ENCODE data around the gene TRIM7. TPM values are rescaled to one million over a fixed set of nuclear protein-coding genes. Genes with fewer than 3 reads are reported as not detected.
A peak's percentile ranks its signal among the peaks of the same experiment; 100 is the strongest.

TRIM7 gene
- total RNA-seq, 1 experiment from 2014 or later, result 28.1 TPM

GRCh38 chr5:181219262-181220177 is 14.5 kb upstream of the TRIM7 start:
- CTCF ChIA-PET, result no interaction called here
- peaks cover 16% of the 10 kb centered on the region for H3K4me1 ChIP-seq (ENCODE audit: insufficient read depth, low read length)
- H4K20me1 ChIP-seq (ENCODE audit: low read length), result no peaks in the 10 kb centered on the region
- intact Hi-C loops (cut with micrococcal nuclease), result no loop called here
- no TSS peak for BruUV-seq (replicated peaks)
- POLR2A ChIA-PET (ENCODE audit: unreplicated experiment), result no interaction called here
- H3K9me3 ChIP-seq (ENCODE audit: low read length), result no peaks in the 10 kb centered on the region
- peaks cover 10% of the 10 kb centered on the region for H3K79me2 ChIP-seq (ENCODE audit: low read length)
- H3K36me3 ChIP-seq (ENCODE audit: low read depth, low read length), result no peaks in the 10 kb centered on the region
- no peaks in the 10 kb centered on the region for H3K27me3 ChIP-seq (ENCODE audit: low read length)
- no peak overlapping the region for H3K27ac ChIP-seq (ENCODE audit: low read length)
- H2AFZ ChIP-seq (ENCODE audit: low read length), result no peak overlapping the region
- no peak overlapping the region for H3K4me2 ChIP-seq (ENCODE audit: low read length)
- DNase-seq (no peak), ATAC-seq (no peak)
- H3K4me3 ChIP-seq (ENCODE audit: low read length), result no peak overlapping the region
- no peak overlapping the region for H3K9ac ChIP-seq (ENCODE audit: low read length)
- TF ChIP-seq EZH2phosphoT487 (IDR thresholded peaks at IDR 0.05; ENCODE audit: borderline replicate concordance, low read length) (no peak), EZH2 (IDR thresholded peaks at IDR 0.05; ENCODE audit: low read length, unreplicated experiment) (no peak)
- TF ChIP-seq, protein P1, sequence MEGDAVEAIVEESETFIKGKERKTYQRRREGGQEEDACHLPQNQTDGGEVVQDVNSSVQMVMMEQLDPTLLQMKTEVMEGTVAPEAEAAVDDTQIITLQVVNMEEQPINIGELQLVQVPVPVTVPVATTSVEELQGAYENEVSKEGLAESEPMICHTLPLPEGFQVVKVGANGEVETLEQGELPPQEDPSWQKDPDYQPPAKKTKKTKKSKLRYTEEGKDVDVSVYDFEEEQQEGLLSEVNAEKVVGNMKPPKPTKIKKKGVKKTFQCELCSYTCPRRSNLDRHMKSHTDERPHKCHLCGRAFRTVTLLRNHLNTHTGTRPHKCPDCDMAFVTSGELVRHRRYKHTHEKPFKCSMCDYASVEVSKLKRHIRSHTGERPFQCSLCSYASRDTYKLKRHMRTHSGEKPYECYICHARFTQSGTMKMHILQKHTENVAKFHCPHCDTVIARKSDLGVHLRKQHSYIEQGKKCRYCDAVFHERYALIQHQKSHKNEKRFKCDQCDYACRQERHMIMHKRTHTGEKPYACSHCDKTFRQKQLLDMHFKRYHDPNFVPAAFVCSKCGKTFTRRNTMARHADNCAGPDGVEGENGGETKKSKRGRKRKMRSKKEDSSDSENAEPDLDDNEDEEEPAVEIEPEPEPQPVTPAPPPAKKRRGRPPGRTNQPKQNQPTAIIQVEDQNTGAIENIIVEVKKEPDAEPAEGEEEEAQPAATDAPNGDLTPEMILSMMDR (conservative IDR thresholded peaks at IDR 0.05; ENCODE audit: low read depth, low read length), result no peak
- peaks cover 17% of the 10 kb centered on the region for H3F3A ChIP-seq (ENCODE audit: low read length, unreplicated experiment)
- H3K9me2 ChIP-seq (replicated peaks; ENCODE audit: low read length), result no peaks in the 10 kb centered on the region

DNA sequence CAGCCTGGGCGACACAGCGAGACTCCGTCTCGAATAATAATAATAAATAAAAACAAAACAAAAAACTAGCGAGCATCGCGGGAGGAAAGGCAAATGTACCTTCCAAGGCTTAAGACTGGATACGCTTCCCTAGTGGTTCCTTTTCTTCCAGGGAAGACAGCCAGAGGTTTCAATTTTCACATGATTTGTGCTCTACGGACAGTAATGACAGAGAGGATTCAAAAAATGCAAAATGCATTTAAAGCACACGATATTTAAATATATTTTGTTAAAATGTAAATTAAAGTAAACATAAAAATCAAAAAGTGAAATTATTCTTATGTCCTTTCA is 13.8 kb upstream of the TRIM7 start:
- Histone ChIP-seq H3K4me2 (ENCODE audit: low read length) (peak overlapping the region; percentile 78; the same call in 1 of the 2 replicates), H3K36me3 (ENCODE audit: low read depth, low read length) (no peaks in the 10 kb centered on the region), H3K9ac (ENCODE audit: low read length) (no peak overlapping the region), H3K9me2 (replicated peaks; ENCODE audit: low read length) (no peaks in the 10 kb centered on the region), H4K20me1 (ENCODE audit: low read length) (no peaks in the 10 kb centered on the region), H3K9me3 (ENCODE audit: low read length) (no peaks in the 10 kb centered on the region), H3K27me3 (ENCODE audit: low read length) (no peaks in the 10 kb centered on the region), H3K4me3 (ENCODE audit: low read length) (peak overlapping the region; percentile 66; the same call in 1 of the 2 replicates), H3K4me1 (ENCODE audit: insufficient read depth, low read length) (peaks cover 9% of the 10 kb centered on the region), H3F3A (ENCODE audit: low read length, unreplicated experiment) (peaks cover 17% of the 10 kb centered on the region), H2AFZ (ENCODE audit: low read length) (peak overlapping the region; percentile 77), H3K27ac (ENCODE audit: low read length) (no peak overlapping the region), H3K79me2 (ENCODE audit: low read length) (peaks cover 2% of the 10 kb centered on the region; the same call in 1 of the 2 replicates)
- no peak for DNase-seq
- ChIA-PET CTCF (no interaction called here), POLR2A (ENCODE audit: unreplicated experiment) (no interaction called here)
- no peak for ATAC-seq
- intact Hi-C loops (cut with micrococcal nuclease), result loop anchor here (1.0 kb wide), 3 partner anchors 11 to 31 kb away; no protein-coding TSS in a partner anchor
- no TSS peak for BruUV-seq (replicated peaks)
- TF ChIP-seq, protein P1 (conservative IDR thresholded peaks at IDR 0.05; ENCODE audit: low read depth, low read length), result no peak
- TF ChIP-seq EZH2 (IDR thresholded peaks at IDR 0.05; ENCODE audit: low read length, unreplicated experiment), result no peak
- no peak for TF ChIP-seq EZH2phosphoT487 (IDR thresholded peaks at IDR 0.05; ENCODE audit: borderline replicate concordance, low read length)

DNA sequence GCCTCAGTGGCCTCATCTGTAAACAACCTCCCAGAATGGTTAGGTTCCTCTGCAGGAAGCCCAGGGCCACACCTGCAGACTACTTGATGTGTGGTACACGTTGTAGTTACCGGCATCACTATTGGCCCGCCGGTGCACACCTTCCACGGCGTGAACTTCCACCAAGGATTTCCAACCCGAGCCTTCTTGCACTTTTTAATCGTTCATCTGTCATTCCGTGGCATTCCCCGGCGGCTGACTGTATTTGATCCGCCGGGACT is 12.7 kb upstream of the TRIM7 start:
- H3K27ac ChIP-seq (ENCODE audit: low read length), result no peak overlapping the region
- TF ChIP-seq EZH2 (IDR thresholded peaks at IDR 0.05; ENCODE audit: low read length, unreplicated experiment), result no peak
- TF ChIP-seq, protein P1 (conservative IDR thresholded peaks at IDR 0.05; ENCODE audit: low read depth, low read length), result no peak
- no peak for TF ChIP-seq EZH2phosphoT487 (IDR thresholded peaks at IDR 0.05; ENCODE audit: borderline replicate concordance, low read length)
- H3K4me3 ChIP-seq (ENCODE audit: low read length), result peak overlapping the region; percentile 66
- CTCF ChIA-PET, result no interaction called here
- H3K27me3 ChIP-seq (ENCODE audit: low read length), result no peaks in the 10 kb centered on the region
- peaks cover 9% of the 10 kb centered on the region for H3K4me1 ChIP-seq (ENCODE audit: insufficient read depth, low read length)
- H3K9ac ChIP-seq (ENCODE audit: low read length), result no peak overlapping the region
- no peak; the same call in 1 of the 2 replicates for ATAC-seq
- POLR2A ChIA-PET (ENCODE audit: unreplicated experiment), result no interaction called here
- DNase-seq, result no peak
- H4K20me1 ChIP-seq (ENCODE audit: low read length), result no peaks in the 10 kb centered on the region
- H3F3A ChIP-seq (ENCODE audit: low read length, unreplicated experiment), result peaks cover 14% of the 10 kb centered on the region
- no TSS peak for BruUV-seq (replicated peaks)
- H3K36me3 ChIP-seq (ENCODE audit: low read depth, low read length), result no peaks in the 10 kb centered on the region
- H3K4me2 ChIP-seq (ENCODE audit: low read length), result peak overlapping the region; percentile 78
- H3K79me2 ChIP-seq (ENCODE audit: low read length), result no peaks in the 10 kb centered on the region
- no peaks in the 10 kb centered on the region for H3K9me2 ChIP-seq (replicated peaks; ENCODE audit: low read length)
- intact Hi-C loops (cut with micrococcal nuclease), result loop anchor here (1.0 kb wide), 3 partner anchors 10 to 30 kb away; no protein-coding TSS in a partner anchor
- no peaks in the 10 kb centered on the region for H3K9me3 ChIP-seq (ENCODE audit: low read length)
- H2AFZ ChIP-seq (ENCODE audit: low read length), result peak overlapping the region; percentile 47
